Measurements from ENCODE around the gene PCDH20.

The PCDH20 gene

GRCh38 chr13:61415749-61416148 is at the start of gene PCDH20:
PCDH20 (minus strand) TSS chr13:61415849; CDS start chr13:61415158, 691 bp downstream.
- DNase-seq, result no peak
- H3K4me1 Mint-ChIP-seq, result peaks cover 45% of the 10 kb centered on the region
- TF ChIP-seq CTCF (IDR thresholded peaks at IDR 0.05), result no peak
- no peaks in the 10 kb centered on the region for H3K9me3 Mint-ChIP-seq
- peaks cover 59% of the 10 kb centered on the region for H3K27me3 Mint-ChIP-seq (ENCODE audit: low read depth, poor library complexity)
- peak within 1 kb of the TSS; percentile 95 for H3K4me3 Mint-ChIP-seq
- no peaks in the 10 kb centered on the region for H3K36me3 Mint-ChIP-seq (ENCODE audit: low read depth)
- peak within 1 kb of the TSS; percentile 41 for H3K27ac Mint-ChIP-seq

GRCh38 chr13:61463024-61463423 is 47.4 kb upstream of the PCDH20 start:
- Mint-ChIP-seq H3K27ac (no peak overlapping the region), H3K36me3 (ENCODE audit: low read depth) (no peaks in the 10 kb centered on the region), H3K4me1 (no peaks in the 10 kb centered on the region), H3K27me3 (ENCODE audit: low read depth, poor library complexity) (peaks cover 3% of the 10 kb centered on the region), H3K4me3 (no peak overlapping the region), H3K9me3 (no peaks in the 10 kb centered on the region)
- no peak for DNase-seq
- no peak for TF ChIP-seq CTCF (IDR thresholded peaks at IDR 0.05)

- no peak overlapping the region for H3K27ac Mint-ChIP-seq
- H3K27me3 Mint-ChIP-seq (ENCODE audit: low read depth, poor library complexity), result peaks cover 5% of the 10 kb centered on the region
- no peak for TF ChIP-seq CTCF (IDR thresholded peaks at IDR 0.05)
- no peaks in the 10 kb centered on the region for H3K9me3 Mint-ChIP-seq
- H3K4me3 Mint-ChIP-seq, result no peak overlapping the region
- H3K4me1 Mint-ChIP-seq, result no peaks in the 10 kb centered on the region
- no peaks in the 10 kb centered on the region for H3K36me3 Mint-ChIP-seq (ENCODE audit: low read depth)
- no peak for DNase-seq
These were observed 37.5 kb upstream of the PCDH20 start for GRCh38 chr13:61453121-61453520.

- no peak for TF ChIP-seq CTCF (IDR thresholded peaks at IDR 0.05)
- no peaks in the 10 kb centered on the region for H3K4me1 Mint-ChIP-seq
- no peak overlapping the region for H3K27ac Mint-ChIP-seq
- H3K36me3 Mint-ChIP-seq (ENCODE audit: low read depth), result no peaks in the 10 kb centered on the region
- no peaks in the 10 kb centered on the region for H3K9me3 Mint-ChIP-seq
- peaks cover 9% of the 10 kb centered on the region for H3K27me3 Mint-ChIP-seq (ENCODE audit: low read depth, poor library complexity)
- no peak for DNase-seq
- H3K4me3 Mint-ChIP-seq, result no peak overlapping the region
These were observed 16.4 kb upstream of the PCDH20 start for GRCh38 chr13:61432029-61432428.

- Mint-ChIP-seq H3K27ac (no peak overlapping the region), H3K9me3 (no peaks in the 10 kb centered on the region), H3K4me1 (no peaks in the 10 kb centered on the region), H3K4me3 (no peak overlapping the region), H3K36me3 (ENCODE audit: low read depth) (no peaks in the 10 kb centered on the region), H3K27me3 (ENCODE audit: low read depth, poor library complexity) (no peaks in the 10 kb centered on the region)
- TF ChIP-seq CTCF (IDR thresholded peaks at IDR 0.05), result no peak
- DNase-seq, result no peak
These were observed 8.3 kb upstream of the PCDH20 start for GRCh38 chr13:61423915-61424314.

- Mint-ChIP-seq H3K27me3 (ENCODE audit: low read depth, poor library complexity) (peaks cover 50% of the 10 kb centered on the region), H3K4me3 (peak overlapping the region; percentile 11), H3K27ac (no peak overlapping the region), H3K36me3 (ENCODE audit: low read depth) (no peaks in the 10 kb centered on the region), H3K4me1 (peaks cover 45% of the 10 kb centered on the region), H3K9me3 (no peaks in the 10 kb centered on the region)
- TF ChIP-seq CTCF (IDR thresholded peaks at IDR 0.05), result no peak
- no peak for DNase-seq
These were observed 1.5 kb upstream of the PCDH20 start for GRCh38 chr13:61417086-61417570.
